GM12873 (cell line): ENCODE results near the gene SORCS2.

Experiments
- CTCF ChIP-seq: IDR thresholded peaks from 2 replicates; pipeline ENCODE4 v1.5.1; 2012; ENCODE audit warnings: low read depth, mild to moderate bottlenecking, moderate library complexity, low read length, control low read depth; ENCODE audit not compliant: insufficient read depth; ENCODE audit errors: missing control alignments

SORCS2 gene

GRCh38 chr4:7540206-7540605 is 347.9 kb downstream of the SORCS2 start:
- no peak for TF ChIP-seq CTCF

- TF ChIP-seq CTCF = no peak
Observed at GRCh38 chr4:7540654-7541413, 348.5 kb downstream of the SORCS2 start.

GRCh38 chr4:7541414-7541810 is 349.1 kb downstream of the SORCS2 start:
- TF ChIP-seq CTCF = no peak

GRCh38 chr4:7542781-7543180 is 350.4 kb downstream of the SORCS2 start:
- no peak for TF ChIP-seq CTCF

GRCh38 chr4:7546152-7546808 is 353.9 kb downstream of the SORCS2 start:
- TF ChIP-seq CTCF = no peak

- TF ChIP-seq CTCF = no peak
Observed at GRCh38 chr4:7546809-7547367, 354.6 kb downstream of the SORCS2 start.

GRCh38 chr4:7547368-7548040 is 355.2 kb downstream of the SORCS2 start:
- TF ChIP-seq CTCF = no peak
